Endothelial cell (in vitro differentiated cells): ENCODE data around the gene ETFA. TPM values are rescaled to one million over a fixed set of nuclear protein-coding genes. Genes with fewer than 3 reads are reported as not detected.

Source experiments
- DNase-seq: peaks from one replicate; pipeline ENCODE4 v3.0.0; 2021; ENCODE audit warnings: low spot score
- H3K27ac Mint-ChIP-seq: one replicate; pipeline ENCODE4 v1.8.0; 2021; ENCODE audit warnings: mixed read lengths, inconsistent platforms; ENCODE audit not compliant: unreplicated experiment
- H3K27me3 Mint-ChIP-seq: one replicate; pipeline ENCODE4 v1.8.0; 2021; ENCODE audit warnings: mild to moderate bottlenecking, moderate library complexity, mixed read lengths, inconsistent platforms; ENCODE audit not compliant: unreplicated experiment
- H3K36me3 Mint-ChIP-seq: one replicate; pipeline ENCODE4 v1.8.0; 2021; ENCODE audit warnings: mild to moderate bottlenecking, low read depth, mixed read lengths, inconsistent platforms; ENCODE audit not compliant: unreplicated experiment
- H3K4me1 Mint-ChIP-seq: one replicate; pipeline ENCODE4 v1.8.0; 2021; ENCODE audit warnings: mild to moderate bottlenecking, mixed read lengths, inconsistent platforms; ENCODE audit not compliant: unreplicated experiment
- H3K4me3 Mint-ChIP-seq: one replicate; pipeline ENCODE4 v1.8.0; 2021; ENCODE audit warnings: mild to moderate bottlenecking, mixed read lengths, inconsistent platforms; ENCODE audit not compliant: unreplicated experiment
- H3K9me3 Mint-ChIP-seq: one replicate; pipeline ENCODE4 v1.8.0; 2021; ENCODE audit warnings: mixed read lengths, inconsistent platforms; ENCODE audit not compliant: unreplicated experiment
- CTCF ChIP-seq: fragments of 200-600 bp; sonication (generic); IDR thresholded peaks from one replicate; pipeline ENCODE4 v1.5.0; 2021; ENCODE audit warnings: antibody characterized with exemption; ENCODE audit not compliant: unreplicated experiment
- total RNA-seq: library from RNA; stranded (reverse); fragmentation: NEBNext Ultra II Directional; extraction: Animal tissue kit (Norgen Biotek cat#: 25700); gene quantifications from one replicate; pipeline ENCODE4 v1.2.1, GENCODE V29; 2021; ENCODE audit not compliant: unreplicated experiment

Gene ETFA
- total RNA-seq, 1 donor from 2014 or later = 103 TPM

- TF ChIP-seq CTCF = no peak
- peaks cover 18% of the 10 kb centered on the region for H3K4me1 Mint-ChIP-seq
- peaks cover 3% of the 10 kb centered on the region for H3K36me3 Mint-ChIP-seq
- H3K27me3 Mint-ChIP-seq = peaks cover 16% of the 10 kb centered on the region
- no peak for DNase-seq
- no peaks in the 10 kb centered on the region for H3K9me3 Mint-ChIP-seq
- H3K4me3 Mint-ChIP-seq = no peak overlapping the region
- no peak overlapping the region for H3K27ac Mint-ChIP-seq
Measured at GRCh38 chr15:76176487-76177085, 134.7 kb downstream of the ETFA start.

- peaks cover 3% of the 10 kb centered on the region for H3K36me3 Mint-ChIP-seq
- no peak for DNase-seq
- H3K4me1 Mint-ChIP-seq = peaks cover 18% of the 10 kb centered on the region
- no peak for TF ChIP-seq CTCF
- no peak overlapping the region for H3K4me3 Mint-ChIP-seq
- H3K27ac Mint-ChIP-seq = no peak overlapping the region
- no peaks in the 10 kb centered on the region for H3K9me3 Mint-ChIP-seq
- H3K27me3 Mint-ChIP-seq = peaks cover 16% of the 10 kb centered on the region
Measured at GRCh38 chr15:76176059-76176458, 135.2 kb downstream of the ETFA start.

- no peak overlapping the region for H3K27ac Mint-ChIP-seq
- H3K9me3 Mint-ChIP-seq = no peaks in the 10 kb centered on the region
- DNase-seq = no peak
- peaks cover 16% of the 10 kb centered on the region for H3K27me3 Mint-ChIP-seq
- no peak for TF ChIP-seq CTCF
- no peak overlapping the region for H3K4me3 Mint-ChIP-seq
- peaks cover 3% of the 10 kb centered on the region for H3K36me3 Mint-ChIP-seq
- peaks cover 18% of the 10 kb centered on the region for H3K4me1 Mint-ChIP-seq
Measured at GRCh38 chr15:76175442-76175841, 135.8 kb downstream of the ETFA start.

- DNase-seq = no peak
- H3K4me3 Mint-ChIP-seq = no peak overlapping the region
- no peaks in the 10 kb centered on the region for H3K9me3 Mint-ChIP-seq
- peaks cover 3% of the 10 kb centered on the region for H3K36me3 Mint-ChIP-seq
- peaks cover 16% of the 10 kb centered on the region for H3K27me3 Mint-ChIP-seq
- peaks cover 18% of the 10 kb centered on the region for H3K4me1 Mint-ChIP-seq
- no peak overlapping the region for H3K27ac Mint-ChIP-seq
- TF ChIP-seq CTCF = no peak
Measured at GRCh38 chr15:76174654-76175053, 136.6 kb downstream of the ETFA start.

- peak overlapping the region; percentile 65 for H3K4me3 Mint-ChIP-seq
- no peak overlapping the region for H3K27ac Mint-ChIP-seq
- no peak for DNase-seq
- peaks cover 3% of the 10 kb centered on the region for H3K36me3 Mint-ChIP-seq
- H3K27me3 Mint-ChIP-seq = peaks cover 18% of the 10 kb centered on the region
- no peaks in the 10 kb centered on the region for H3K9me3 Mint-ChIP-seq
- no peak for TF ChIP-seq CTCF
- H3K4me1 Mint-ChIP-seq = peaks cover 23% of the 10 kb centered on the region
Measured at GRCh38 chr15:76173317-76173834, 137.9 kb downstream of the ETFA start.
